AG20443 (cell line): ENCODE data around the gene RETNLB.

Experiments
- DNase-seq: peaks from one replicate; pipeline ENCODE4 v3.0.0; 2012; ENCODE audit warnings: low spot score, mixed read lengths

Gene RETNLB

GRCh38 chr3:108757404-108757982 lies at the start of gene RETNLB:
RETNLB (minus strand) TSS chr3:108757410; CDS start chr3:108757185, 225 bp downstream.
- DNase-seq: no peak

- DNase-seq: no peak
Observed at GRCh38 chr3:108806316-108806715, 49.1 kb upstream of the RETNLB start.

- DNase-seq: no peak
Observed at GRCh38 chr3:108804966-108805365, 47.8 kb upstream of the RETNLB start.

GRCh38 chr3:108804437-108804836 lies 47.2 kb upstream of the RETNLB start:
- DNase-seq: no peak

GRCh38 chr3:108791473-108791872 lies 34.3 kb upstream of the RETNLB start:
- no peak for DNase-seq

- DNase-seq: no peak
Observed at GRCh38 chr3:108780235-108780634, 23.0 kb upstream of the RETNLB start.

- no peak for DNase-seq
Observed at GRCh38 chr3:108779496-108779895, 22.3 kb upstream of the RETNLB start.

- no peak for DNase-seq
Observed at GRCh38 chr3:108775649-108776048, 18.4 kb upstream of the RETNLB start.

- DNase-seq: no peak
Observed at GRCh38 chr3:108767253-108767652, 10.0 kb upstream of the RETNLB start.

- no peak for DNase-seq
Observed at GRCh38 chr3:108755686-108756085, 1.5 kb downstream of the RETNLB start.

- DNase-seq: no peak
Observed at GRCh38 chr3:108744762-108745161, 12.4 kb downstream of the RETNLB start.

GRCh38 chr3:108742929-108743328 lies 14.3 kb downstream of the RETNLB start:
- no peak for DNase-seq

- DNase-seq: no peak
Observed at GRCh38 chr3:108736821-108737220, 20.4 kb downstream of the RETNLB start.

- no peak for DNase-seq
Observed at GRCh38 chr3:108728934-108729333, 28.3 kb downstream of the RETNLB start.

- DNase-seq: no peak
Observed at GRCh38 chr3:108728105-108728504, 29.1 kb downstream of the RETNLB start.

GRCh38 chr3:108724101-108724500 lies 33.1 kb downstream of the RETNLB start:
- DNase-seq: no peak

GRCh38 chr3:108722724-108723123 lies 34.5 kb downstream of the RETNLB start:
- DNase-seq: no peak

- DNase-seq: no peak
Observed at GRCh38 chr3:108719178-108719806, 37.9 kb downstream of the RETNLB start.

GRCh38 chr3:108718454-108718853 lies 38.8 kb downstream of the RETNLB start:
- DNase-seq: no peak

- no peak for DNase-seq
Observed at GRCh38 chr3:108713816-108714215, 43.4 kb downstream of the RETNLB start.

GRCh38 chr3:108713009-108713516 lies 44.1 kb downstream of the RETNLB start:
- no peak for DNase-seq
